ENCODE results near the gene CLDN5.

The CLDN5 gene

GRCh38 chr22:19509923-19510322 lies 14.3 kb downstream of the CLDN5 start:
- CTCF ChIA-PET: interaction anchor here (2.2 kb wide), 1 partner anchor 14 kb away, joined by 10 read pairs; no protein-coding TSS in a partner anchor
- no peak for DNase-seq (ENCODE audit: low read depth, low spot score)
- no peak overlapping the region for H3K4me3 ChIP-seq (ENCODE audit: low read depth, low read length)
- POLR2A ChIA-PET: no interaction called here
- TF ChIP-seq CTCF (IDR thresholded peaks at IDR 0.05; ENCODE audit: insufficient read depth, low read length, missing control alignments): no peak

- ChIA-PET CTCF (interaction anchor here (2.2 kb wide), 1 partner anchor 13 kb away, joined by 10 read pairs; no protein-coding TSS in a partner anchor), POLR2A (no interaction called here)
- H3K4me3 ChIP-seq (ENCODE audit: low read depth, low read length): no peak overlapping the region
- TF ChIP-seq CTCF (IDR thresholded peaks at IDR 0.05; ENCODE audit: insufficient read depth, low read length, missing control alignments): no peak
- DNase-seq (ENCODE audit: low read depth, low spot score): no peak
Observed at GRCh38 chr22:19509191-19509590, 15.0 kb downstream of the CLDN5 start.

GRCh38 chr22:19508024-19508776 lies 16.0 kb downstream of the CLDN5 start:
- POLR2A ChIA-PET: no interaction called here
- DNase-seq (ENCODE audit: low read depth, low spot score): no peak
- TF ChIP-seq CTCF (IDR thresholded peaks at IDR 0.05; ENCODE audit: insufficient read depth, low read length, missing control alignments): no peak
- CTCF ChIA-PET: interaction anchor here (1.0 to 2.2 kb wide), 2 partner anchors 12 to 121 kb away, joined by 5 to 10 read pairs; no protein-coding TSS in a partner anchor
- H3K4me3 ChIP-seq (ENCODE audit: low read depth, low read length): no peak overlapping the region

GRCh38 chr22:19507534-19507861 lies 16.7 kb downstream of the CLDN5 start:
- no peak for DNase-seq (ENCODE audit: low read depth, low spot score)
- TF ChIP-seq CTCF (IDR thresholded peaks at IDR 0.05; ENCODE audit: insufficient read depth, low read length, missing control alignments): no peak
- POLR2A ChIA-PET: no interaction called here
- CTCF ChIA-PET: no interaction called here
- no peak overlapping the region for H3K4me3 ChIP-seq (ENCODE audit: low read depth, low read length)

- ChIA-PET POLR2A (interaction anchor here (0.6 kb wide), 1 partner anchor 486 kb away, joined by 3 read pairs; no protein-coding TSS in a partner anchor), CTCF (interaction anchor here (1.2 kb wide), 1 partner anchor 124 kb away, joined by 3 read pairs; no protein-coding TSS in a partner anchor)
- H3K4me3 ChIP-seq (ENCODE audit: low read depth, low read length): no peak overlapping the region
- no peak for DNase-seq (ENCODE audit: low read depth, low spot score)
- TF ChIP-seq CTCF (IDR thresholded peaks at IDR 0.05; ENCODE audit: insufficient read depth, low read length, missing control alignments): no peak
Observed at GRCh38 chr22:19506212-19506611, 18.0 kb downstream of the CLDN5 start.

GRCh38 chr22:19505735-19506126 lies 18.5 kb downstream of the CLDN5 start:
- ChIA-PET POLR2A (no interaction called here), CTCF (interaction anchor here (1.2 kb wide), 1 partner anchor 124 kb away, joined by 3 read pairs; no protein-coding TSS in a partner anchor)
- no peak for TF ChIP-seq CTCF (IDR thresholded peaks at IDR 0.05; ENCODE audit: insufficient read depth, low read length, missing control alignments)
- no peak overlapping the region for H3K4me3 ChIP-seq (ENCODE audit: low read depth, low read length)
- DNase-seq (ENCODE audit: low read depth, low spot score): no peak

Measured in AG04449 (cell line).